T-cell (primary cell): ENCODE data around the gene RIPOR1. TPM values are rescaled to one million over a fixed set of nuclear protein-coding genes. Genes with fewer than 3 reads are reported as not detected.

Experiments used
- ATAC-seq, 4 experiments: fragments of 200-7000 bp in 3 of 4; fragments of 150-1000 bp in 1 of 4; cut with Tn5 transposase; replicated peaks in 1 of 4; 1 replicate in 3 of 4; 2 replicates in 1 of 4; pipeline ENCODE4 v1.10.0; 2021; ENCODE audit warnings: moderate library complexity in 3 of 4, mild to moderate bottlenecking in 2 of 4, moderate number of reproducible peaks in 1 of 4
- CTCF ChIA-PET, 2 donors: fragments of 300-600 bp; sonication (Branson Sonifier 250); formaldehyde crosslinking; loops; one replicate each; lab custom pipeline; 2022; ENCODE audit warnings: antibody characterized with exemption in 2 of 2; lab: Charles Lee
- POLR2A ChIA-PET, 2 donors: fragments of 300-600 bp; sonication (Branson Sonifier 250); formaldehyde crosslinking; loops; one replicate each; lab custom pipeline; 2022; ENCODE audit warnings: antibody characterized with exemption in 2 of 2; lab: Charles Lee
- DNase-seq, 35 experiments: peaks; one replicate each; pipeline versions ENCODE4 v3.0.0 to v3.0.0-alpha.2; 2013 to 2023
- H3K27ac ChIP-seq: one replicate; pipeline ENCODE4 v1.5.1; 2013; ENCODE audit warnings: low read length
- H3K27me3 ChIP-seq, 2 experiments: replicated peaks in 1 of 2; 1 replicate in 1 of 2; 2 replicates in 1 of 2; pipeline versions ENCODE4 v1.6.1 to v1.7.0; 2013; ENCODE audit warnings: low read length in 1 of 2, mixed read lengths in 1 of 2; ENCODE audit not compliant: control insufficient read depth in 2 of 2, insufficient read depth in 2 of 2; ENCODE audit errors: extremely low read depth in 1 of 2
- H3K36me3 ChIP-seq, 2 donors: 1 replicate in 1 of 2; 2 replicates in 1 of 2; pipeline versions ENCODE4 v1.6.1 to v1.7.0; 2013; ENCODE audit warnings: low read length in 1 of 2; ENCODE audit not compliant: control insufficient read depth in 2 of 2, insufficient read depth in 1 of 2; ENCODE audit errors: extremely low read depth in 1 of 2
- H3K4me1 ChIP-seq, 2 experiments: 1 replicate in 1 of 2; 2 replicates in 1 of 2; pipeline versions ENCODE4 v1.6.1 to v1.7.0; 2013; ENCODE audit warnings: low read length in 2 of 2, mixed read lengths in 1 of 2; ENCODE audit not compliant: insufficient read depth in 2 of 2, control insufficient read depth in 1 of 2; ENCODE audit errors: extremely low read depth in 1 of 2
- H3K4me3 ChIP-seq, 2 donors: 1 replicate in 1 of 2; 2 replicates in 1 of 2; pipeline versions ENCODE4 v1.5.1 to v1.7.0; 2013; ENCODE audit warnings: mild to moderate bottlenecking in 2 of 2, low read length in 1 of 2, moderate library complexity in 1 of 2; ENCODE audit not compliant: control insufficient read depth in 1 of 2; ENCODE audit errors: extremely low read depth in 1 of 2
- H3K9me3 ChIP-seq: 2 replicates; pipeline ENCODE4 v1.7.0; 2013
- H3K27ac Mint-ChIP-seq, 2 donors: one replicate each; pipeline ENCODE4 v1.8.0; 2020 to 2021; ENCODE audit warnings: mild to moderate bottlenecking in 2 of 2, mixed read lengths in 2 of 2
- H3K27me3 Mint-ChIP-seq, 2 donors: one replicate each; pipeline ENCODE4 v1.8.0; 2021 to 2022; ENCODE audit warnings: mixed read lengths in 2 of 2
- H3K36me3 Mint-ChIP-seq: one replicate; pipeline ENCODE4 v1.8.0; 2021; ENCODE audit warnings: mixed read lengths
- H3K4me1 Mint-ChIP-seq, 3 donors: one replicate each; pipeline ENCODE4 v1.8.0; 2020 to 2022; ENCODE audit warnings: mixed read lengths in 3 of 3, mild to moderate bottlenecking in 1 of 3
- H3K4me3 Mint-ChIP-seq, 3 donors: one replicate each; pipeline ENCODE4 v1.8.0; 2020 to 2022; ENCODE audit warnings: mild to moderate bottlenecking in 3 of 3, mixed read lengths in 3 of 3, moderate library complexity in 3 of 3
- H3K9me3 Mint-ChIP-seq, 3 donors: one replicate each; pipeline ENCODE4 v1.8.0; 2020 to 2022; ENCODE audit warnings: mixed read lengths in 3 of 3
- WGBS: methylation state at CpG from one replicate; pipeline ENCODE4 v1.1.5; 2013; ENCODE audit warnings: missing lambda C conversion rate; ENCODE audit not compliant: insufficient coverage; 5-methylcytosine and 5-hydroxymethylcytosine counted together
- total RNA-seq, 35 experiments: library from RNA in 6 of 35; stranded (reverse) in 6 of 35; fragments of 120-200 nt in 1 of 35; gene quantifications; one replicate each; pipeline versions ENCODE4 v1.2.1 to v1.2.4 and lab custom pipeline; 2013 to 2026

Gene RIPOR1
- total RNA-seq, 5 donors from 2014 or later (not counting 1 experiment from before 2014, with no cell fraction given) = 33.9 to 60.7 (median 52.4) TPM

- WGBS = 100% methylated on average over 1 of the region's 7 CpGs
- no peak for DNase-seq
- Mint-ChIP-seq H3K4me1 (peaks cover 55 to 70% (median 59%) of the 10 kb centered on the region in 3 donors), H3K9me3 (no peaks in the 10 kb centered on the region), H3K4me3 (peak overlapping the region in 2 of 3 donors; percentile 6 to 72), H3K27me3 (no peaks in the 10 kb centered on the region), H3K27ac (peak overlapping the region; percentile 99), H3K36me3 (peaks cover 7% of the 10 kb centered on the region)
- H3K4me1 ChIP-seq = peaks cover 16 to 53% of the 10 kb centered on the region in 2 experiments
- ChIA-PET POLR2A (no interaction called here), CTCF (interaction anchor here (0.7 to 1.6 kb wide), 6 partner anchors 11 to 1641 kb away, joined by 3 to 14 read pairs (median 5); partner anchors contain the start of genes CARMIL2 (in 1 of the 2) and SNTB2 (in 1 of the 2))
- no peak overlapping the region for H3K4me3 ChIP-seq
- H3K27me3 ChIP-seq = no peaks in the 10 kb centered on the region
- peak overlapping the region; percentile 67 for H3K27ac ChIP-seq
- peaks cover 4 to 31% of the 10 kb centered on the region in 2 donors for H3K36me3 ChIP-seq
- no peaks in the 10 kb centered on the region for H3K9me3 ChIP-seq
- ATAC-seq = no peak
Observed at GRCh38 chr16:67546091-67546501, 17.5 kb downstream of the RIPOR1 start.

GRCh38 chr16:67546761-67547422 lies 18.3 kb downstream of the RIPOR1 start:
- 24% methylated on average over 6 of the region's 7 CpGs for WGBS
- peaks cover 16 to 50% of the 10 kb centered on the region in 2 experiments for H3K4me1 ChIP-seq

GRCh38 chr16:67547423-67548264 lies 19.0 kb downstream of the RIPOR1 start:
- Histone ChIP-seq H3K9me3 (no peaks in the 10 kb centered on the region), H3K27ac (peak overlapping the region; percentile 67), H3K27me3 (no peaks in the 10 kb centered on the region), H3K4me1 (peaks cover 18 to 50% of the 10 kb centered on the region in 2 experiments), H3K36me3 (peaks cover 0 to 21% of the 10 kb centered on the region in 2 donors), H3K4me3 (peak overlapping the region; percentile 10 to 28)
- DNase-seq (peak in 33 of 35 experiments; percentile 25 to 73 (median 56)), ATAC-seq (peak; percentile 74 to 80 (median 78))
- Mint-ChIP-seq H3K36me3 (peaks cover 12% of the 10 kb centered on the region), H3K27me3 (no peaks in the 10 kb centered on the region), H3K27ac (peak overlapping the region; percentile 99), H3K4me3 (peak overlapping the region; percentile 67 to 73 (median 72)), H3K9me3 (no peaks in the 10 kb centered on the region), H3K4me1 (peaks cover 51 to 68% (median 58%) of the 10 kb centered on the region in 3 donors)
- WGBS = 25% methylated on average over 12 of the region's 16 CpGs
- ChIA-PET POLR2A (interaction anchor here (0.8 to 1.2 kb wide), 2 partner anchors 8 to 16 kb away, joined by 3 to 5 read pairs; no protein-coding TSS in a partner anchor), CTCF (interaction anchor here (0.6 to 2.6 kb wide), 34 partner anchors 8 to 547 kb away, joined by 3 to 64 read pairs (median 4); partner anchors contain the start of genes ACD (in 2 of the 2), CARMIL2 (in 2 of the 2), CTCF (in 2 of the 2) and C16orf86 (in 1 of the 2))

More at GRCh38 chr16:67546761-67547422, 18.3 kb downstream of the RIPOR1 start:
- peaks cover 51 to 68% (median 58%) of the 10 kb centered on the region in 3 donors for H3K4me1 Mint-ChIP-seq
- Histone ChIP-seq H3K27me3 (no peaks in the 10 kb centered on the region), H3K36me3 (peaks cover 0 to 25% of the 10 kb centered on the region in 2 donors), H3K9me3 (no peaks in the 10 kb centered on the region), H3K27ac (peak overlapping the region; percentile 67), H3K4me3 (peak overlapping the region; percentile 10 to 28)
- no peaks in the 10 kb centered on the region for H3K27me3 Mint-ChIP-seq
- H3K9me3 Mint-ChIP-seq = no peaks in the 10 kb centered on the region
- H3K36me3 Mint-ChIP-seq = peaks cover 9% of the 10 kb centered on the region
- ChIA-PET CTCF (interaction anchor here (0.5 to 2.6 kb wide), 35 partner anchors 9 to 799 kb away, joined by 3 to 64 read pairs (median 4); partner anchors contain the start of genes ACD (in 2 of the 2), CARMIL2 (in 2 of the 2), CTCF (in 2 of the 2) and C16orf86 (in 1 of the 2)), POLR2A (interaction anchor here (0.8 to 1.2 kb wide), 2 partner anchors 9 to 17 kb away, joined by 3 to 5 read pairs; no protein-coding TSS in a partner anchor)
- peak overlapping the region; percentile 67 to 73 (median 72) for H3K4me3 Mint-ChIP-seq
- peak in 33 of 35 experiments; percentile 37 to 88 (median 63) for DNase-seq
- ATAC-seq = peak; percentile 39 to 52 (median 50)
- peak overlapping the region; percentile 99 for H3K27ac Mint-ChIP-seq

- Mint-ChIP-seq H3K27ac (peak overlapping the region; percentile 99), H3K27me3 (no peaks in the 10 kb centered on the region), H3K4me1 (peaks cover 55 to 67% (median 60%) of the 10 kb centered on the region in 3 donors), H3K4me3 (peak overlapping the region; percentile 67 to 73 (median 72)), H3K9me3 (no peaks in the 10 kb centered on the region), H3K36me3 (peaks cover 12% of the 10 kb centered on the region)
- H3K27ac ChIP-seq = peak overlapping the region; percentile 67
- ChIA-PET POLR2A (no interaction called here), CTCF (interaction anchor here (0.6 to 2.6 kb wide), 12 partner anchors 7 to 121 kb away, joined by 4 to 64 read pairs (median 11); partner anchors contain the start of genes CTCF (in 2 of the 2), C16orf86 (in 1 of the 2), CARMIL2 (in 1 of the 2) and ENKD1 (in 1 of the 2))
- DNase-seq (no peak), ATAC-seq (peak in 2 of 4 experiments; percentile 2 to 5)
- H3K9me3 ChIP-seq = no peaks in the 10 kb centered on the region
- H3K4me1 ChIP-seq = peaks cover 18 to 52% of the 10 kb centered on the region in 2 experiments
- H3K27me3 ChIP-seq = no peaks in the 10 kb centered on the region
- 98% methylated on average over 3 of the region's 4 CpGs for WGBS
- no peak overlapping the region for H3K4me3 ChIP-seq
- peaks cover 0 to 18% of the 10 kb centered on the region in 2 donors for H3K36me3 ChIP-seq
Observed at GRCh38 chr16:67548265-67549126, 19.9 kb downstream of the RIPOR1 start.

GRCh38 chr16:67549240-67549639 lies 20.6 kb downstream of the RIPOR1 start:
- peaks cover 0 to 18% of the 10 kb centered on the region in 2 donors for H3K36me3 ChIP-seq
- no peaks in the 10 kb centered on the region for H3K9me3 ChIP-seq
- H3K4me3 ChIP-seq = no peak overlapping the region
- Mint-ChIP-seq H3K27me3 (no peaks in the 10 kb centered on the region), H3K4me3 (no peak overlapping the region), H3K9me3 (no peaks in the 10 kb centered on the region), H3K4me1 (peaks cover 55 to 67% (median 57%) of the 10 kb centered on the region in 3 donors), H3K27ac (peak overlapping the region; percentile 99), H3K36me3 (peaks cover 12% of the 10 kb centered on the region)
- peak overlapping the region; percentile 67 for H3K27ac ChIP-seq
- CTCF ChIA-PET = interaction anchor here in 1 of 2 donors (0.5 kb wide), 1 partner anchor 12 kb away, joined by 4 read pairs; no protein-coding TSS in a partner anchor
- WGBS = no CpG with 5 or more reads among the region's 4 CpGs
- peaks cover 18 to 54% of the 10 kb centered on the region in 2 experiments for H3K4me1 ChIP-seq
- DNase-seq (no peak), ATAC-seq (no peak)
- no peaks in the 10 kb centered on the region for H3K27me3 ChIP-seq
- POLR2A ChIA-PET = no interaction called here
